GM18907 (cell line): ENCODE measurements around the gene EPRS1.

Source experiments
- ATAC-seq: cut with Tn5 transposase; IDR thresholded peaks from one replicate; pipeline ENCODE4 v1.9.1; 2021; ENCODE audit warnings: mild to moderate bottlenecking, moderate library complexity; ENCODE audit not compliant: unreplicated experiment

The EPRS1 gene

DNA sequence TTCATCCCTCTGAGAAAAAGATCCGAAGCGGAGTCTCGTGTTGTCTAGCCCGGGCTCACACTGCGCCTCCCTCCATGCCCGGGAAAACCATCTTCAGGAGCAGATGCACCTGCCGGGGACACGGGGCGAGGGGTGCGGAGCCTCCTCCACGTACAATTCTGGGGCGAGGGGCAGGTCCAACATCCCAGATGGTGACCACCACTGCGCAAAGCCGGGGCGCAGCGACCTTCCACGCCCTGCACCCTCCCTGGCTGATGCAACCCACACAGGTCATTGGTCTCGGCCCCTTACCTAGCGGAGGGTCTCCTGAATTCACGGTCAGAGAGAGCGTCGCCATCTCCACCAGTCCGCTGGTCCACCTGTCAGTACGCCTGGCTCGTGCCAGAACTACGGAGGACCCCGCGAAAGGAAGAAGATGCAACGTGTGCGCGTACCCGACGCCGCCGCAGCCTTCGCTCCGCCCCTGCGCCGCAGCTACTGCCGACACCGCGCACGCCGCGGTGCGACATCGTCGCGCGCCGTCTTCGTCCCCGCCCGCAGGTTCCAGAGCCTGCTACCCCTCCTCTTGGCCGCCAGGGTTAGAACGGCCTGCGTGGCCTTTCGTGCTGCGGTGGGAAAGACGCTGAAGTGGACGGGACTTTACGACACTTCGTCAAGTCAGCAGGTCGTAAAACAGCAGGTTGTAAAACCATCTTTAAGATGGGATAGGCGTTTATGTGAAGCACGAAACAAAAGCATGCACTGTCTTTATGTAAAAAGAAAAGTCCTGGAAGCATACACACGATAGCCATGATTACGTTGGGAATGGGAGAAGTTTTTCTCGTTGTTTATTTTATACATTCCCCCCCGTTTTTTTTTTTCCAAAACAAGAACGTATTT, at the start of gene EPRS1:
EPRS1 (minus strand) TSS at position 454 of the 879 bp plus-strand sequence; CDS start at position 337, 117 bp downstream.
- ATAC-seq = peak; percentile 99

DNA sequence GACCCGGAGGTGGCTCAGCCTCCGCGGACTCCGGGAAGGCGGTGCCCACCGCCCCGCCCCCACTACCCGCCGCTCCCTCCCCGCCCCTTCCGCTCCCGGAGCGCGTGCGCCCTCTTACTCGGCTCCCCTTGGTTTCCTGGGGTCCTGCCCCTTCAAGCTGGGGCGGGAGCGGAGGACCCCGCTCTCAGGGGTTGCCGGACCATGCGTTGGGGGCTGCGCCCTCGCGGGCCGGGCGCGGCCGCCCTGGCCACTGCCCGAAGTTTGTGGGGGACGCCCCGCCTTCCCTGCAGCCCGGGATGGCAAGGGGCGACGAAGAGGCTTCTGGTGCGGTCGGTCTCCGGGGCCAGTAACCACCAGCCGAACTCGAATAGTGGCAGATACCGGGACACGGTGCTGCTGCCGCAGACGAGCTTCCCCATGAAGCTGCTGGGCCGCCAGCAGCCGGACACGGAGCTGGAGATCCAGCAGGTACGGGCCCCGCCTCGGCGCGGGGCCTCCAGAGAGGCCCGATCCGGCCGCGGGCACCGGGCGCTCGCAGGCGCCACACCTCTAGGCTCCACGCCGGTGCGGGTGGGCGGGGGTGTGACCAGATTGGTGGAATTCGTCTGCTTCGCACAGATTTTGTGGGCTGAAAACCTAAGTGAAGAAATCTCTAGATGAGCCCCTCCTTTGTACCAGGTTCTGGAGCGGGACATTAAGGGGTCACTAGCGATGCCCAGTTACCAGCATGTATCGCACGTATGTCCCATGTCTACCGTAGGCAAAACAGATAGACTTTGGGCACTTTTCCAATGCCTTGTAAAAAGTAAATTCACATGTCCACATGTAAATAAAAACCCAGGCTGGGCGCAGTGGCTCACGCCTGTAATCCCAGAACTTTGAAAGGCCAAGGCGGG, 48.0 kb upstream of the EPRS1 start, which contains the start of gene IARS2:
IARS2 (plus strand) TSS at position 117 of the 896 bp plus-strand sequence; CDS start at position 202, 85 bp downstream.
- ATAC-seq = peak; percentile 66

DNA sequence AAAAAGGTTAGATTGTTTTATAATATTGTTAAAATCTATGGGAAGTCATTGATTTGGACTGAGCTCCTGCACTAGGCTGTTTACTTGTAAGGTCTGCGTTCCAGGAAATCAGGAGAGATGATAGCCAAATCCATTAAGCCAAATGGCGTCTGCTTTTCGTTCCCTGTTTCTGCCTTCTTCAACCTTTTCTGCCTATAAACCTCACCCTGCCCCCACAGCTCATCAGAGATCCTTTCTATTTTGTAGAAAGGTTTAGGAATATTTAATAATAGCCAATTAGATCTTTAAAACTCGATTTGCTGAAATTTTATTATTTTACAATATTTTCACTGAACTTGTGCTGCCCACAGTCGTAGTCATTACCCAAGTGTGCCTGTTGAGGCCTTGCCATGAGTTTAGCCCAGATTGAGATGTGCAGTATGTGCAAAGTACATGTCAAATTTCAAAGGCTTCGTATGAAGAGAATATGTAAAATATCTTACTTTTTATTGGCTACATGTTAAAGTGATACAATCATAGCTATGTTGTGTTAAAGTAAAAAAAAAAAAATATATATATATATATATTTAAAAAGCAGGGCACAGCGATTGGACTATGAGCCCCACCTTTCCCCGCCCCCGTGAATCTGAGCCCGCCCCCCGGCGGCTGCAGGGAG, 47.2 kb upstream of the EPRS1 start:
- ATAC-seq = peak; percentile 9

DNA sequence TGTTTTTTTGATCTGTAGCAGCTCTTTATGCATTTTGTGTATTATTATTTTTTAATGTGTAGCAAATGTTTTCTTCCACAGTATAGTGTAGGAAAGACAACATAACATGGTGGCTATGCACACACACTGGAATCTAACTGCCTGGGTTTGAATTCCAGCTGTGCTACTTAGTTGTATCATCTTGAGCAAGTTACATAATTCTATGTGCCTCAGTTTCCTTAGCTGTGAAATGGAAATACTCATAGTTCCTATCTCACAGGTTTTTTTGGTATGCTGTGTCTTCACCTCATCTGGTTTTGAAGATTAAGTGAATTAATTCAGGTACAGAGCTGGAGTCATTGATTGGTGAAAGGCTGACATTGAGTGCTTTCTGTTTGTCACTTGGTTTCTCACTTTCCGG, 46.4 kb upstream of the EPRS1 start:
- ATAC-seq = no peak

DNA sequence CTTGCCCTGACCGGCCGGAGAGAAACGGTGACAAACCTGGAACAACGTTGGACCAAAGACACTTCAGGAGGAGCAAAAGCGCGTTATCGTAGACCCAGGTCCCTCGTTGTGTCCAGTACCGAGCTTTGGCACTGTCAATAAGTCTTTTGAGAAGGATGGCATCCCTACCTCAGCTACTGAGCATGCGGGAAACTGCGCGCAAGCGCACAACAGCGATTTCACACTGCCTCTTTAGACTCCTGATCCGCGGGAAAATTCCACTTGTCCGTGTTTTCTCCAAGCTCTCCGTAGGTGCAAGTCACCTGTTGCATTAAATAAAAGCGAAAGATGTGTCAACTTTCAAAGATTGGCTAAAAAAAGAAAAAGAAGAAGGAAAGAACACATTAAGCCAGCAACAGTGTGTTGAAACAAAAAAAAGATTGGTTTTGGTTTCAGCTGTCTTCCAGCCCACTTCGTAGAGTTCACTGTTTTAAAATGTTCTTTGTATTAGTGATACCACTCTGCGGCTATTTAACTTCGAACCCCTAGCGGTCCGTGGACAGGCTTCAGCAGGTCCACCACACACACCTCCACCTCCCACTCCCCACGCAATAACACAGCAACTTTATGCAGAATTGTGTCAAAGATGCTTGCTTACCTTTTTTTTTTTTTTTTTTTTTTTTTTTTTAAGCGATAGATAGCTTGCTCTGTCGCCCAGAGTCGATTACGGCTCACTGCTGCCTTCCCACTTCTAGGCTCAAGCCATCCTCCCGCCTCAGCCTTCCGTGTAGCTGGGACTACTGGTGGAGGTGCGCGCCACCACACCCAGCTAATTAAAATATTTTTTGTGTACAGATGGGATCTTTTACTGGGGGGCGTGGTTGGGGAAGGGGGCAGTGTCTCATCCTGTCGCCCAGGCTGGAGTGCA, 43.6 kb upstream of the EPRS1 start, which contains the start of gene BPNT1:
BPNT1 (minus strand) TSS at position 139 of the 907 bp plus-strand sequence. CDS start 9,942 bp downstream, outside the sequence.
- ATAC-seq = peak; percentile 69

DNA sequence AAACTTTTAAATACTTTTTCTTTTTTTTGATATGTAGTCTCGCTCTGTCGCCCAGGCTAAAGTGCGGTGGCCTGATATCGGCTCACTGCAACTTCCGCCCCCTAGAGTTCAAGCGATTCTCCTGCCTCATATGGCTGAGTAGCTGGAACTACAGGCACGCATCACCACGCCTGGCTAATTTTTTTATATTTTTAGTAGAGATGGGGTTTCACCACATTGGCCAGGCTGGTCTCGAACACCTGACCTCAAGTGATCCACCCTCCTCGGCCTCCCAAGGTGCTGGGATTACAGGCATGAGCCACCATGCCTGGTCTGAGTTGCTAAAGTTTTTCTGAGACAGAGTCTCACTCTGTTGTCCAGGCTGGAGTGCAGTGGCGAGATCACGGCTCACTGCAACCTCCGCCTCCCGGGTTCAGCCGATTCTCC, 40.0 kb upstream of the EPRS1 start:
- peak; percentile 58 for ATAC-seq

DNA sequence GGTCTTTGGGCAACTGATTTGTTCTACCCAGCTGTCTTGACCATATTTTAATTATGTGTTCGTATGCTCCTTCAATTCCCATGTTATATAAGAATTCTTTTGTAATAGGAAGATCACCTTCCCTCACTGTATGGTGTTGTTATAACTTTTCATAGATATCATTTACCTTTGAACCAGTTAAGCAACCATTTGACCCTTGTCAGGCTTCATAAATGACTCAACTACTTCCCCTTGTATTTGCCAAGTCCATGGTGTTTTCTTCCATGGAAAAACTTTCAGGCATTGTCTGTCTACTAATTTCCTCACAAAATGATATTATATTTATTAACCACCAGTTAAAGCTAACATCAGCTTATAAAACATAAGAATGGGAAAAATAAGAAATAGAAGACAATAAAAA, 38.2 kb upstream of the EPRS1 start:
- no peak for ATAC-seq

DNA sequence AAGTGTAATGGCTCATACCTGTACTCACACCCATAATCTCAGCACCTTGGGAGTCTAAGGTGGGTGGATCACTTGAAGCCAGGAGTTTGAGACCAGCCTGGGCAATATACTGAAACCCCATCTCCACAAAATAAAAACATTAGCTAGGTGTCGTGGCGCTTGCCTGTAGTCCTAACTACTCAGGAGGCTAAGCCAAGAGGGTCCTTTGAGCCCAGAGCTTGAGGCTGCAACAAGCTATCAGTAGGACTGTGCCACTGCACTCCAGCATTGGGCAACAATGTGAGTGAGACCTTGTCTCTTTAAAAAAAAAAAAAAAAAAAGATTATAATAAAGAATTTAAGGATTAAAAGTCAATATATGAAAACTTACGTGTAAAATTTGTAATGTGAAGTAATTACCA, 31.6 kb upstream of the EPRS1 start:
- no peak for ATAC-seq

DNA sequence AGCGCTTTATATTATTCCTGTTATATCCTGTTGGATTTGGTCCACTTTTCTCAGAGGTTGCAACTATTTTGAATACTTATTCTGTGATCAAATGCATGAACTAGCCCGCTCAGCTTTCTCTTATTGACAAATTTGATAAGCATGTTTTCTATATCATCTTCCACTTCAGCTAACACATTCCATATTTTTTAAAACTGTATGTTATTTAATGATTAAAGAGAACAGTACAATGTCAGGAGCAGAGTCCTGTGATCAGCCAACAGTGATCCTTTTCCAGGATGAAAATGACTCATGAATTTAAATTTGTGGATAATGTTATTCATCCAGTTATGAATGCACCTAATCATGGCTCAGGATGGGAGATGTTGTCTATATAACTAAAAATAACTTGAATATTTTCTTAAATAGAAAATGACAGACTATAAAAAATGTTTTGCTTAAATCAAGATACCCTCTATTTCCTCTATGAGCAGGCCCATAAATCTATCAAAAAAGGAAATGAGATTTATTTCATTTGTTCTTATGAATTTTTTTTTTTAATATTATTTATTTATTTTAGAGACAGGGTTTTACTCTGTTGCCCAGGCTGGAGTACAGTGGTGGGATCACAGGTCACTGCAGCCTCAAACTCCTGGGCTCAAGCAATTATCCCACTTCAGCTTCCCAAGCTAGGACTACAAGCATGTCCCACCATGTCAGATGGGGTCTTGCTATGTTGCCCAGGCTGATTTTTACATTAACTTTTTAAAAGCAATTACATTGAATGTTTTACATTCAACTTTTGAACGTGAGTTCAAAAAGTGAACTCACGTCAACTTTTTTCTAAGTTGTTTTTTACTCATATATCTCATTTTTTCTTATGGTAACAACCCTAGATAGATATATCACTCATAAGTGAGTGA, 30.8 kb upstream of the EPRS1 start:
- no peak for ATAC-seq

DNA sequence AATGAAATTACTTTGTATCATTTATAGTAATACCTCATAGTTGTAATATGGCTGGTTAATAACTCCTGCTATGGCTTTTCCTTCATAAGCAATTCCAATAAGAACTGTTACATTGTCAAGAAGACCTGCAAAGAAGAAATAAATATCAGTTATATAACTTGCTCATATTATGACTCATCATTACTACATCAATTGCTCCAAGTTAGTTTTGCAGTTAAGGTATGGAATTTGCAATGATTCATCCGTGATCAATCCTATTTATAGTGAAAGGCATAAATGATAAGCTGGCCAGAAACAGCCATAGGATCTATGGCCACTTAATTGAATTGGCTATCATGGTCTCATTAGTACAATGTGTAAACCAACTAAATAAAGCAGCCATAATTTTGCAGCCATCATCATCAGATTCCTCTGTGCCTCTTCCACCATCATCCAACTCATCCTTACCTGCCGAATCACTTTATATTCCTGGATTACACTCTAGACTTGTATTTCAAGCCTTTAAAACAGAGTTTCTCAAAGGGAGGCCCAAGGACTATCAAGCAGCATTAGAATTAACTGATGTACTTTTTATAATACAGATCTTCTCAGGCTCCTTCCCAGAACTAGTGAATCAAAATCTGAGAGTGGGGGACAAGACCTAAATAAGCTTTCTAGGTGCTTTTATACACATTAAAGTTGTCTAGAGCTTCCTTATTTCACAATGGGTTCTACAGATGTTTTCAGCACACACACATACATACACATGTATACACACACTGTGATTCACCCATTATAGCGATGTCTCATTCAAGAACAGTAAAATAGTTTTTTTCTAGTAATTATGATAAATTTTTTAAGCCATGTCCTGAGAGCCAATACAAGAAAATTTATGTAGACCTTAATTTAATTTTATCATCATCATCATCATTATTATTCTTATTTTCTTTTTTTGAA, 21.2 kb upstream of the EPRS1 start:
- no peak for ATAC-seq

DNA sequence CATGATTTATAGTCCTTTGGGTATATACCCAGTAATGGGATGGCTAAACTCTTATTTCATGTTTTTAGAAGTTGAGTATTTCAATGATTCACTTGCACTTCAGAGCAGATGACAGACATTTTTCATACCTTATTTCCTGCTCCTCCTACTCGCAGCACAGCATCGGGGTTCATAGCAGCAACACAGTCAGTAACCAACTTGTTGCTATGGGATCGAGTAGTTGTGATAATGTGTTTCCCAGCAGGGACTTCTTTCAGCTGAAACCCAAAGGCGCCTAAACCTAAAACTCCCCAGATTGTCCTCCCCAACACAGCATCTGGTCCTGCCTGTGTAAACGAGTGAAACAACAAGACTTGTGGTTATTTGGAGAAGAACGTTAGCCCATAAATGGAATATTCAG, 16.3 kb upstream of the EPRS1 start:
- ATAC-seq = no peak

DNA sequence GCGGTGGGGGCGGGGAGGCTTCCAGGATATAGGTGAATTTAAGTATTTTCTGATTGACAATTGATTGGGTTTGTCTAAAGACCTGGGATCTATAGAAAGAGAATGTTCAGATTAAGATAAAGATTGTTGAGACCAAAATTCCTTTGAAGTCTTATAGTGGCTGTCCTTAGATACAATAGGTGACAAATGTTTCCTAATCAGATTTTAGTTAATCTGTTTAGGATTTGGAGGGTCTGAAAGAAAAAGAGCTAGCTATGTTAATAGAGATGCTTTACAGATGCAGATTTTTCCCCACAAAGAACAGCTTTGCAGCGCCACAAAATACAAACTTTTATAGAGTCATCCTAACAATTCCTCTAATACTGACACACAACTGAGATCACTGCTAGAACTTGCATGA, 14.6 kb upstream of the EPRS1 start:
- ATAC-seq = no peak

DNA sequence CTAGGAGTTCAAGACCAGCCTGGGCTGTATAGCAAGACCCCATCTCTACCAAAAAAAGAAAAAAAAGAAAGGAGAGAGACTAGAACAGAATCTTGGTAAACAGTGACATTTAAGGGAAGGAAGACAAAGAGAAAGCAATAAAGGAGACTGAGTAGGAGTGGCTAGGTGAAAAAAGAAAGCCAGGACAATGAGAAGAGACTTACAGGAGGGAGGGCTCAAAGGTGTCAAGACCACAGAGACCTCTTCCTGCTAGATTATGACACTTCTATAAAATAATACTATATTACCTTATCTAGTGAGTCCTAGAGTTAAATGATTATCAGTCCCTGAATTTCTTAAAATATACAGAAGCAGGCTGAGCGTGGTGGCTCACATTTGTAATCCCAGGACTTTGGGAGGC, 10.1 kb upstream of the EPRS1 start:
- no peak for ATAC-seq

DNA sequence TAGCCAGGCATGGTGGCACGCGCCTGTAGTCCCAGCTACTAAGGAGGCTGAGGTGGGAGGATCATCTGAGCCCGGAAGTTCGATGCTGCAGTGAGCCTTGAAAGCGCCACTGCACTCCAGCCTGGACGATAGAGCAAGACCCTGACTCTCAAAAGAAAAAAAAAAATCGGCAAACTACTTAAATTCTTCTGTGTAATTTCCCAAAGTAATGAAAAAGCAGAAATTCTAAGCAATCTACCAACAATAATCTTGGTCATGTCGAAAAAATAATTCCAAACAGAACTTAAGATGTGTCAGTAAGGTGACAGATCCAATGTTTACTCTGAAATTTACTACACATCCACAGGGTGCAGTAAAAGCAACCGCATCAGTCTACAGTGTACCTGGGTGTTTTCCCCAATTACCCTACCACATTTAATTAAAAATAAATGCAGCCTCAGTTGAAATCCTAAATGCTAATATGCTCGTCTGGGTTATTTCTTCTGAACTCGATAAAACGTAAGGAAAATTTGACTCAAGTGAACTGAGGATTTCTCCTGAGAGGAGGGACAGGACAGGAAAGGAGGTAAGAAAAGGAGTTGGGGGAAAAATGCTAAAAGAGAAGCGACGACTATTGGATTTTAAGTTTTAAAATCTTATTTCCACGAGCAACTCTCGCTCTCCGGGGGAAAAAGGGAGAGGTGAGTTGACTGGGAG, 801 bp downstream of the EPRS1 start:
- ATAC-seq = peak; percentile 28

DNA sequence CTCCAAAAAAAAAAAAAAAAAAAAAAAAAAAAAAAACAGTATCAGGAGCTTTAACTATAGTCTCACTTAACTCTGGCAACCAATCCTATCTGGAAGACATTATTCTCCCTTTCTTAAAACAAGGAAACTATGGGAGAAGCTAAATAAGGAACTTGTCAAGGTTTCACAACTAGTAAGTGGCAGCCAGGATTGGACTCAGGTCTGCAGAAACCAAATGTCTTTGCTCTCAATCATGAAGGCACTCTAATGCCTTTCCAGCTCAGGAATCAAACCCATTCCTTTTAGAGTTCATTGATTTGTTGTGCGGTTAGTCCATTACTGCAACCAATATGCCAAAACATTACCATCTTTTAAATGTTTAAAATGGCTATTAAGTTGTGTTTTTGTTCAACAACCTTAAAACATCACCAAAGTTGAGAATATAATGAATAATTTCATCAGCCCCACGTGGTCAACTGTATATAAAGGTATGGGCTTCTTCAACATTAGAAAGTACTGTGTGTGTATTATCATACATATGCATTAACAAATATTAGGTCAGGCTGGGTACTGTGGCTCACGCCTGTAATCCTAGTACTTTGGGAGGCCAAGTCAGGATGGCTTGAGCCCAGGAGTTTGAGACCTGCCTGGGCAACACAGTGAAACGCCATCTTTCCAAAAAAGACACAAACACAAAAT, 1.5 kb downstream of the EPRS1 start:
- no peak for ATAC-seq

DNA sequence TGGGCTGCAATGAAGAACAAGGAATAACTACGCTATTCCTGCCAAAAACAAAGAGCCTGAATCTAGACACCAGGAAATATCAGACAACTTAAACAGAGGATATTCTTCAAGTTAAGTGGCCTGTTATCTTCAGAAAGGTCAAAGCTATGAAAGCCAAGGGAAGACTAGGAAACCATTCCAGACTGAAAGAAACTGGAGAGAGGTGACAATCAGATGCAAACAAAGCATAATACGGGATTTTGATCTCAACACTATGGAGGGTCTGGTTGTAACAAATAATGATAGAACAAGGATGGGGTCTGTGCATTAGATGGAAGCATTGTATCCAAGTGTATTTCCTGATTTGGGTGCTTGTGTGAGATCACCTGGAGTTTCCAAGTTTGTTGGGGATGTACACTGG, 2.7 kb downstream of the EPRS1 start:
- no peak for ATAC-seq
